Esophagus muscularis mucosa (tissue), 4 donors: ENCODE results near the gene ITGAD. TPM values are rescaled to one million over a fixed set of nuclear protein-coding genes. Genes with fewer than 3 reads are reported as not detected.

Experiments used
- DNase-seq: peaks from one replicate; pipeline ENCODE4 v3.0.0-alpha.2; 2017; ENCODE audit errors: extremely low spot score
- H3K27ac ChIP-seq, 4 donors: fragments of 200-600 bp; sonication (generic); replicated peaks in 1 of 4; 1 replicate in 3 of 4; 2 replicates in 1 of 4; pipeline ENCODE4 v1.5.1; 2016 to 2019; ENCODE audit warnings: mild to moderate bottlenecking in 1 of 4
- H3K27me3 ChIP-seq, 4 donors: fragments of 200-600 bp; sonication (generic); one replicate each; pipeline versions ENCODE4 v1.5.1 to v1.6.0; 2016 to 2019
- H3K36me3 ChIP-seq, 4 donors: fragments of 200-600 bp; sonication (generic); one replicate each; pipeline ENCODE4 v1.5.1; 2016 to 2019
- H3K4me1 ChIP-seq, 4 donors: fragments of 200-600 bp; sonication (generic); one replicate each; pipeline ENCODE4 v1.5.1; 2016 to 2019
- H3K4me3 ChIP-seq, 4 donors: fragments of 200-600 bp; sonication (generic); 1 replicate in 2 of 4; 2 replicates in 2 of 4; pipeline ENCODE4 v1.5.1; 2016 to 2019; ENCODE audit warnings: mild to moderate bottlenecking in 4 of 4, moderate library complexity in 1 of 4
- H3K9me3 ChIP-seq, 4 donors: fragments of 200-600 bp; sonication (generic); 1 replicate in 3 of 4; 2 replicates in 1 of 4; pipeline ENCODE4 v1.5.1; 2016 to 2019
- CTCF ChIP-seq, 3 experiments: fragments of 200-600 bp in 2 of 3; fragments of 450-650 bp in 1 of 3; sonication (generic) in 2 of 3; IDR thresholded peaks; one replicate each; pipeline ENCODE4 v1.5.1; 2017 to 2019; ENCODE audit warnings: antibody characterized with exemption in 3 of 3, mild to moderate bottlenecking in 2 of 3, moderate library complexity in 1 of 3
- EP300 ChIP-seq: sonication (generic); formaldehyde crosslinking; IDR thresholded peaks from one replicate; pipeline ENCODE4 v1.6.1; 2017; ENCODE audit warnings: antibody characterized with exemption
- POLR2A ChIP-seq: fragments of 450-650 bp; IDR thresholded peaks from one replicate; pipeline ENCODE4 v1.6.1; 2017; ENCODE audit warnings: antibody characterized with exemption, moderate library complexity, mild to moderate bottlenecking, low read depth
- POLR2AphosphoS5 ChIP-seq, 2 donors: sonication (generic); formaldehyde crosslinking; IDR thresholded peaks; one replicate each; pipeline ENCODE4 v1.6.1; 2017; ENCODE audit warnings: antibody characterized with exemption in 2 of 2
- WGBS: methylation state at CpG from one replicate; pipeline ENCODE4 v1.1.5; 2018; 5-methylcytosine and 5-hydroxymethylcytosine counted together
- intact Hi-C: fragments of 100-400 bp; cut with DNase I; formaldehyde crosslinking; loops from one replicate; pipeline ENCODE4 v1.15.1; 2023
- total RNA-seq, 4 donors: library from RNA; depleted of rRNA; stranded (reverse); fragments of >200 nt; gene quantifications; one replicate each; pipeline versions ENCODE4 v1.1.0 to v1.2.1, GENCODE V29; 2016

ITGAD gene
- total RNA-seq, 4 donors from 2014 or later: 0.50 TPM; not detected in 3

- Histone ChIP-seq H3K9me3 (no peaks in the 10 kb centered on the region), H3K27me3 (no peaks in the 10 kb centered on the region), H3K36me3 (peaks cover 40 to 43% (median 41%) of the 10 kb centered on the region in 4 donors), H3K27ac (peak within 1 kb of the TSS; percentile 99 to 100 (median 99)), H3K4me1 (peaks cover 22 to 59% (median 58%) of the 10 kb centered on the region in 4 donors), H3K4me3 (peak within 1 kb of the TSS; percentile 85 to 94 (median 89))
- 3% methylated on average over 37 of the region's 63 CpGs for WGBS
- no peak for DNase-seq
- intact Hi-C loops: no loop called here
- TF ChIP-seq POLR2AphosphoS5 (IDR thresholded peaks at IDR 0.05) (peak; percentile 50 to 84), POLR2A (no peak), EP300 (no peak), CTCF (IDR thresholded peaks at IDR 0.05) (no peak)
Observed at GRCh38 chr16:31471875-31472708, 79.0 kb downstream of the ITGAD start, which contains the start of gene TGFB1I1. Gene TGFB1I1, plus strand, starts transcription at chr16:31472152. Its CDS starts 37 bp downstream, at chr16:31472189.

- DNase-seq: peak; percentile 98
- Histone ChIP-seq H3K4me1 (peaks cover 22 to 65% (median 64%) of the 10 kb centered on the region in 4 donors), H3K4me3 (peak overlapping the region; percentile 85 to 94 (median 89)), H3K9me3 (no peaks in the 10 kb centered on the region), H3K27me3 (no peaks in the 10 kb centered on the region), H3K27ac (peak overlapping the region; percentile 99 to 100 (median 99)), H3K36me3 (peaks cover 44 to 47% (median 46%) of the 10 kb centered on the region in 4 donors)
- TF ChIP-seq POLR2AphosphoS5 (IDR thresholded peaks at IDR 0.05) (peak; percentile 89 to 94), CTCF (IDR thresholded peaks at IDR 0.05) (peak; percentile 87 to 97 (median 93)), EP300 (no peak), POLR2A (no peak)
- 29% methylated on average over 14 of the region's 20 CpGs for WGBS
- intact Hi-C loops: no loop called here
Observed at GRCh38 chr16:31472709-31473203, 79.6 kb downstream of the ITGAD start.

DNA sequence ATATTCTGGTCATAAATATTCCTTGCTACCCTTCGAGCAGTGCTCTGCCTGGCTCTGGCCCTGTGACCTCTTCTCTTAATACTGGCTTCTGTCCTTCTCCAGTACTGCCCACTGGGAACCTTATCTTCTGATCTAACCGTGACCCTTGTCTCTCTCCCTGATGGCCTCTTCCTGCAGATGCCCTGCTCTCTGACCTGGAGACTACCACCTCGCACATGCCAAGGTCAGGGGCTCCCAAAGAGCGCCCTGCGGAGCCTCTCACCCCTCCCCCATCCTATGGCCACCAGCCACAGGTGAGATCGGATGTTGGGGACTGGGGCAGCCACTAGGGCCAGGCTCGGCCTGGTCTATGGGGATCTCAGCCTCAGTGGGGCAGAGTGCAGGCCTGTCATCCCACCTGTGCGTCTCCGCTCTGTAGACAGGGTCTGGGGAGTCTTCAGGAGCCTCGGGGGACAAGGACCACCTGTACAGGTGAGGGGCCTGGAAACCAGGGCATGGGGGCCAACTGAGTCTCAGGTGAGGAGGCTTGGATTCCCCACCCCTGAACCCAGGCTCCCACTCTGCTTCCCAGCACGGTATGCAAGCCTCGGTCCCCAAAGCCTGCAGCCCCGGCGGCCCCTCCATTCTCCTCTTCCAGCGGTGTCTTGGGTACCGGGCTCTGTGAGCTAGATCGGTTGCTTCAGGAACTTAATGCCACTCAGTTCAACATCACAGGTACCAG, 80.3 kb downstream of the ITGAD start:
- peaks cover 22 to 71% (median 65%) of the 10 kb centered on the region in 4 donors for H3K4me1 ChIP-seq
- H3K27me3 ChIP-seq: no peaks in the 10 kb centered on the region
- H3K27ac ChIP-seq: peak overlapping the region; percentile 99 to 100 (median 99)
- H3K9me3 ChIP-seq: no peaks in the 10 kb centered on the region
- H3K36me3 ChIP-seq: peaks cover 46 to 54% (median 51%) of the 10 kb centered on the region in 4 donors
- no peak for DNase-seq
- intact Hi-C loops: no loop called here
- TF ChIP-seq CTCF (IDR thresholded peaks at IDR 0.05) (no peak), EP300 (no peak), POLR2AphosphoS5 (IDR thresholded peaks at IDR 0.05) (no peak), POLR2A (no peak)
- WGBS: 64% methylated on average over 6 of the region's 17 CpGs
- peak overlapping the region; percentile 85 to 94 (median 89) for H3K4me3 ChIP-seq

DNA sequence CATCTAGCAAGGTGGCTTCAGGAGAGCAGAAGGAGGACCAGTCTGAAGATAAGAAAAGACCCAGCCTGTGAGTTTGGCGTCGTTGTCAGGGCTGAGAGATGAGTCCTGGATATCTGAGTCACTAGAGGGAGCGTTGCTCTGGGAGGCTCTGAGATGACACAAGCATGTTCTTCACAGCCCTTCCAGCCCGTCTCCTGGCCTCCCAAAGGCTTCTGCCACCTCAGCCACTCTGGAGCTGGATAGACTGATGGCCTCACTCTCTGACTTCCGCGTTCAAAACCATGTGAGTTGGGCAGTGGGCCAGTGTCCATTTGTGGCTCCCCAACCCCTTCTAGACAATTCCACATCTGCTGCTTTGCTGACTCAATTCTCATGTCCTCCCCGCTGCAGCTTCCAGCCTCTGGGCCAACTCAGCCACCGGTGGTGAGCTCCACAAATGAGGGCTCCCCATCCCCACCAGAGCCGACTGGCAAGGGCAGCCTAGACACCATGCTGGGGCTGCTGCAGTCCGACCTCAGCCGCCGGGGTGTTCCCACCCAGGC, 81.1 kb downstream of the ITGAD start:
- 67% methylated on average over 10 of the region's 12 CpGs for WGBS
- no peaks in the 10 kb centered on the region for H3K27me3 ChIP-seq
- intact Hi-C loops: no loop called here
- peaks cover 22 to 71% (median 65%) of the 10 kb centered on the region in 4 donors for H3K4me1 ChIP-seq
- H3K27ac ChIP-seq: peak overlapping the region; percentile 99 to 100 (median 99)
- no peak for TF ChIP-seq EP300
- TF ChIP-seq POLR2A: no peak
- no peak for TF ChIP-seq CTCF (IDR thresholded peaks at IDR 0.05)
- no peak for TF ChIP-seq POLR2AphosphoS5 (IDR thresholded peaks at IDR 0.05)
- H3K9me3 ChIP-seq: no peaks in the 10 kb centered on the region
- no peak overlapping the region for H3K4me3 ChIP-seq
- DNase-seq: no peak
- H3K36me3 ChIP-seq: peaks cover 46 to 60% (median 51%) of the 10 kb centered on the region in 4 donors
